Vagina (tissue), 2 donors: Measurements from ENCODE around the gene APOB.

Source experiments
- CTCF ChIP-seq, 3 experiments: fragments of 450-650 bp in 2 of 3; fragments of 200-600 bp in 1 of 3; sonication (generic) in 1 of 3; IDR thresholded peaks; one replicate each; pipeline ENCODE4 v1.5.1; 2017 to 2019; ENCODE audit warnings: antibody characterized with exemption in 3 of 3, mild to moderate bottlenecking in 2 of 3, moderate library complexity in 2 of 3
- POLR2AphosphoS5 ChIP-seq, 2 donors: sonication (generic); formaldehyde crosslinking; IDR thresholded peaks; one replicate each; pipeline ENCODE4 v1.9.0; 2017; ENCODE audit warnings: antibody characterized with exemption in 2 of 2, mild to moderate bottlenecking in 2 of 2, low read depth in 1 of 2; ENCODE audit not compliant: insufficient read depth in 1 of 2

GRCh38 chr2:20985062-20985461 is 58.8 kb downstream of the APOB start:
- TF ChIP-seq CTCF (IDR thresholded peaks at IDR 0.05) (no peak), POLR2AphosphoS5 (IDR thresholded peaks at IDR 0.05; ENCODE audit: insufficient read depth in 1 of 2, low read depth in 1 of 2) (no peak)
